HG03571 (cell line): Measurements from ENCODE around the gene SLC22A5.

Experiments
- ATAC-seq: cut with Tn5 transposase; IDR thresholded peaks from one replicate; pipeline ENCODE4 v1.9.1; 2021; ENCODE audit not compliant: unreplicated experiment

Gene SLC22A5

DNA sequence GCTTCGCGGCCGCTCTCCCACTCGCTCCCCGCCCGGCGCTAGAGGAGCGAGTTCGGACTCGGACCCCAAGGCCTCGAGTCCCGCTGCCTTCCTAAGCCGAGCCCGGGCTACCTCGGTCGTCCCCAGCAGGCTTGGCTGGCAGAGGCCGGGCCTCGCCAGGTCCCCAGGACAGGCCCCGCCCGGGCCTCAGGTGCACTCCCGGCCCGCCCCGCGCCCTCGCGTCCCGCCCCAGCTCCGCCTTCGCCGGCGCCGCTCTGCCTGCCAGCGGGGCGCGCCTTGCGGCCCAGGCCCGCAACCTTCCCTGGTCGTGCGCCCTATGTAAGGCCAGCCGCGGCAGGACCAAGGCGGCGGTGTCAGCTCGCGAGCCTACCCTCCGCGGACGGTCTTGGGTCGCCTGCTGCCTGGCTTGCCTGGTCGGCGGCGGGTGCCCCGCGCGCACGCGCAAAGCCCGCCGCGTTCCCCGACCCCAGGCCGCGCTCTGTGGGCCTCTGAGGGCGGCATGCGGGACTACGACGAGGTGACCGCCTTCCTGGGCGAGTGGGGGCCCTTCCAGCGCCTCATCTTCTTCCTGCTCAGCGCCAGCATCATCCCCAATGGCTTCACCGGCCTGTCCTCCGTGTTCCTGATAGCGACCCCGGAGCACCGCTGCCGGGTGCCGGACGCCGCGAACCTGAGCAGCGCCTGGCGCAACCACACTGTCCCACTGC, at the start of gene SLC22A5:
TSS of gene SLC22A5 (plus strand) at position 237 of the 707 bp plus-strand sequence. CDS start at position 500, 263 bp downstream.
- peak; percentile 87 for ATAC-seq

DNA sequence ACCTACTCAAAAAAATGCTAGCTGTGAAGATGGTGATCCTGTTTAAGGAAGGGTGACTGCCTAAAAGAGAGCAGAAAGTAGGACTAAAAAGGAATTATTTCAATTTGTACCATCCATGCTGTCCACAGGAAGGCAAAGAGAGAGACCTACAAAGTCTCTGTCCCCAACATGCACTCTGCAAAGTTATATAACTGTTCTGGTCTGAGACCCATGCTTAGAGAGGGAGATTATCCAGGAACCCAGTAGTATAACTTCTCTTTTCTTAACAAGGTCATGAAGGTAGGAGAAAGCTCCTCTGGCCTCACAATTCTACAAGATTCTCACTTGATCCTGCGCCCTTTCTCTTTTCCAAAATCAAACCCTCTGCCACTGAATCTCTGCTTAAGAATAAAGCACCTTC, 49.5 kb upstream of the SLC22A5 start:
- ATAC-seq, result no peak

GRCh38 chr5:132321109-132321721, 48.3 kb upstream of the SLC22A5 start:
- ATAC-seq, result no peak

- ATAC-seq, result no peak
Measured at GRCh38 chr5:132322266-132322665, 47.2 kb upstream of the SLC22A5 start.

DNA sequence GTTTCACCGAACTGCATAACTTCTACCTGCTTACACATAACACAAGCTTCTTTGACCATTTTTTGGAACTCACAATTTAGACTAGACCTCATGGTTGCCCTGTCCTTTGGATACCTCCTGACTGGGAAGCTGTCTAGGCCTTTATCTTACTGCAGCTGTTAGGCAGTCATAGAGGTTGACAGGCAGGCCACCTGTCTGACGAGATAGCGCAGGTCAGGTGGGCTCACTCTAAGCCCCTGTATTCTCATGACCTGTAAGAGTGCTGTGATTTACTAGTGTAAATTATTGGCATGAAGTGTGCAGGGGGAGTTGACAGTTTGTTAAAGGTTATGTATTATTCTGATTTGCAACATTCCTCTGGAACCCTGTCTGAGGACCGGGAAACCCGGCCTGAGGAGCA, 46.3 kb upstream of the SLC22A5 start:
- ATAC-seq, result no peak

- ATAC-seq, result no peak
Measured at GRCh38 chr5:132325691-132326090, 43.8 kb upstream of the SLC22A5 start.

DNA sequence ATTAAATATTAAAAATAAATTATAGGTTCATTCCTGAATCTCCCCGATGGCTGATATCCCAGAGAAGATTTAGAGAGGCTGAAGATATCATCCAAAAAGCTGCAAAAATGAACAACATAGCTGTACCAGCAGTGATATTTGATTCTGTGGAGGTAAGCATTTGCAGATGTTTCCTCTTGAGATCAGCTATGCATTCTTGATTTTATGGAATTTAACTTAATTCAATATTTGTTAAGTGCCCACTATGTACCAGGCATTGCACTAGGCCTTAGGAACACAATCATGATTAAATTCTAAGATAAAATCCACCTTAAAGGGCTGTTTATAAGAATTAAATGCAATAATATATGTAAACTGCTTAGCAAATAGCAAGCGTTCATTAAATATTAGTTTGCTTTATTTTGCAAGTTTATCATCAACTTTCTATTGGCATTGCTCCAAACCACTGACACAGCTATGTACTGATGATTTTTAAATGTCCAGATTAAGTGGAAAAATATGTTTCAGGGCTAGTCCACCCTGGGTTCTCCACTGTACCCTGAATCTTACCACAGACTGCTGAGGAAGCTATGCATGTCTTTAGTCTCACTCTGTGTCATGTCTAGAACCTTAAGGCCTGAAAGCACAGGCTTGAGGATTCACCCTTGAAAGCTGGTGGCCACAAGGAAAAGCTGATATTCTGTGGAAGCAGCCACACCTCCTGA, 42.1 kb upstream of the SLC22A5 start:
- ATAC-seq, result no peak

GRCh38 chr5:132334812-132335211, 34.7 kb upstream of the SLC22A5 start:
- no peak for ATAC-seq

DNA sequence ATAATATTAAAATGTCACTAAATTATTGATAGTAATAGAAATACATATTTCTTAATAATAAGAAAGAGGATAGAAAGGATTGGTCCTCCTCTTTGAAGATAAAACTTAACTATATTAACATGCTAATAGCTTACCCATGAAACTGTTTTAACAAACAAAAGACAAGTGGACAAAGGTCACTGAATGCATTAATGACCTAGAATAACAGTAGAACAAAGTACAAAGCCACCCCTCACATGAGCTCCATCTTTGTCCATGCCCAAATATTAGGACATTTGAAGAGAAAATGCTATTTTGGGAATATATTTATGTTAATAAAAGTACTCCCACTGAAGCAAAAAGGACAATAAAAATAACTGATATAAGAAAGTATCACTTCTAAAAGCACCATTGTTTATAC, 34.1 kb upstream of the SLC22A5 start:
- ATAC-seq, result no peak

DNA sequence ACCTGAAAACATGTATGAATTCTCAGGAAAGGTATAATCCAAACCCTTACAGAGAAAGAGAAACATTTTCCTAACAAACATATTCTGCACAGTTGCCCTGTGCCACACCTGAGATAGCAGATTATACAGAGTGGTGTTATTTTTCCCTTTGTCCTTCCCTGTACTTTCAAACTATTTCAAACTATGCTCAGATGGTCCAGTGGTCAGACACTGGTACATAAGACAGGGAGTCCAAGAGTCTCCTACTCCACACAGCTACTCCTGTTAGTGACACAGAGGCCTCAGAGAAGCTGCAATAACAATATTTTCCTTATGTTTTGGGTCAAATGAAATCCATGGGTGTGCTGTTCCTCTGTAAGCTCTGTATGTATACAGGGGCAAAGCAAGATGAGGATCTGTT, 30.0 kb upstream of the SLC22A5 start:
- ATAC-seq, result no peak

DNA sequence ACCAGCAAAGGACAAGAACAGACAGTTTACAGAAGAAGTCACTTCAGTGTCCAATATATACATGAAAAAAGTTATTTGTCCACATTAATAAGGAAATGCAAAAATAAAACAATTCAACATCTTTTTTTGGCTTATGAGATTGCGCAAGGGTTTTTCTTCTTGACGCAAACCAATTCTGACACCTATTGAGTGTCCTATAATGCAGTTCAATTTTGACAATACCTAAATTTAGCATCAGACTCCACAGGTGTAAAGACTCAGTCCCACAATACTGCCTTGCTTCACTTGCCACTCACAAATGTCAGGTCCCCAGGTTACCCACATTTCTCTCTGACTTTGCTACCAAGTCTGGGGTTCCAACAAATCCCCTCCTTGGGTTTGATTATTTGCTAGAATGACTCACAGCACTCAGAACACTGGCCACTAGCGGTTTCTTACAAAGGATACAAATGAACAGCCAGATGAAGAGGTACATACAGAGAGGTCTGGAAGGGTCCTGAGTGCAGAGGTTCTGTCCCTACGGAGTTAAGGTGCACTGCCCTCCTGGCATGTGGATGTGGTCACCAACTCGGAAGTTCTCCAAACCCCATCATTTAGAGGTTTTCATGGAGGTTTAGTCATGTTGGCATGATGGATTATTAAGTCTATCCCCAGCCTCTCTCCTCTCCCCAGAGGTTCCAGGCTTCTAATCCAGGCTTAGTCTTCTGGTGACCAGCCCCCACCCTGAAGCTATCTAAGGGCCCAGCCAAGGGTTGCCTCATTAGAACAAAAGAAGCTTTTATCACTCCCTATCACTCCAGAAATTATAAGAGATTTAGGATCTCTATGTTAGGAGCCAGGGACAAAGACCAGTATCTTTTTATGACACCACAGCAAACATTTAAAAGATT, 27.0 kb upstream of the SLC22A5 start:
- no peak for ATAC-seq

GRCh38 chr5:132344775-132345514, 24.6 kb upstream of the SLC22A5 start:
- no peak for ATAC-seq

DNA sequence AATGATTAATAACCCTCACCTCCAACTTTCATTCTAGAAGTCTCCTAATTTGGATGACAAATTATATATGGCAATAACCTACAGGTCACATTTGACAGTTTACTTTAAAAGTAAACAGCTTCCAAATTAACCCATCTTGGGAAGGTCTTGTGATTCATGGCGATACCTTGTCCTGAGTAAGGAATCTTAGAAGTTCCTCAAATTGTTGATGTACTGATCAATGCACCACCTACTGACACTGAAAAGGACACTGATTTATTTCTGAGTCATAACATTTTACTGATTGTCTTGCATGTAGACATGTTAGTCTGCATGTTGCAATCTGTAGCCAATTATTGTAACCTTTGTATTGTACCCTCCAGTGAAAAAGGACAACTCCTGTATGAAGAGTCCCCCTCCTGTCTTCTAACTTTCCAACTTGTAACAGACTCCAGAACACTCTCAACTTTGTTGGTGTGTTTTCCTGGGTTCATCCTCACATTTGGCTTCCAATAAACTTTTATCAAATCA, 16.0 kb upstream of the SLC22A5 start:
- ATAC-seq, result no peak

- no peak for ATAC-seq
Measured at GRCh38 chr5:132354381-132355139, 14.9 kb upstream of the SLC22A5 start.

- ATAC-seq, result no peak
Measured at GRCh38 chr5:132355140-132355765, 14.3 kb upstream of the SLC22A5 start.

DNA sequence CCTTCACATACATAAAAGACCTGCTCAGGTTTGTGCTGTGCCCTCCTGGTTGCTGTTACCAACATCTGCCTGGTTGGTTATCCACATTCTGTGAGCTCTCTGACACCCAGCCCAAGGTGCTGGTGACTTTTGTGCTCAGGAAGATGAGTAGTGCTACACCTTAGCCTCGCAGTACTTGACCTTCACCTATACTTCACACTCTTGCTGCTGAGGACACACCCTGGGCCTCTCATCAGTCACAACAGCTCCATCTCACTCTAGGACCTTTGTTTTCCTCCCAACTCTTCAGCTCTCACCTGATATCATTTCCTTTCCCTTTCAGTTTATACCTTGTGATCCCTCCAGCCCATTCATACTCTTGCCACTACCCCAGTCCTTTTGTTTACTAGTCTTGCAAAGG, 10.7 kb upstream of the SLC22A5 start:
- no peak for ATAC-seq

- ATAC-seq, result no peak
Measured at GRCh38 chr5:132362086-132362485, 7.4 kb upstream of the SLC22A5 start.

GRCh38 chr5:132363431-132364112, 5.9 kb upstream of the SLC22A5 start:
- ATAC-seq, result no peak

GRCh38 chr5:132364319-132364718, 5.2 kb upstream of the SLC22A5 start:
- no peak for ATAC-seq
